GM20000 (cell line): ENCODE data around the gene KIAA1328.

Experiments used
- DNase-seq: peaks from one replicate; pipeline ENCODE4 v3.0.0; 2012; ENCODE audit warnings: low spot score
- CTCF ChIP-seq: IDR thresholded peaks from 2 replicates; pipeline ENCODE4 v1.5.1; 2012; ENCODE audit warnings: mild to moderate bottlenecking, control low read depth; ENCODE audit errors: extremely low read depth, missing control alignments

The KIAA1328 gene

GRCh38 chr18:37252854-37253393, 424.0 kb downstream of the KIAA1328 start:
- no peak for DNase-seq
- TF ChIP-seq CTCF = no peak

GRCh38 chr18:37253394-37254235, 424.7 kb downstream of the KIAA1328 start:
- TF ChIP-seq CTCF = no peak
- DNase-seq = peak; percentile 72

- no peak for DNase-seq
- TF ChIP-seq CTCF = no peak
Observed at GRCh38 chr18:37254236-37254754, 425.4 kb downstream of the KIAA1328 start.

- TF ChIP-seq CTCF = no peak
- DNase-seq = no peak
Observed at GRCh38 chr18:37254973-37255372, 426.0 kb downstream of the KIAA1328 start.

GRCh38 chr18:37258131-37258530, 429.2 kb downstream of the KIAA1328 start:
- TF ChIP-seq CTCF = no peak
- DNase-seq = no peak

GRCh38 chr18:37258819-37259218, 429.9 kb downstream of the KIAA1328 start:
- no peak for TF ChIP-seq CTCF
- DNase-seq = no peak

GRCh38 chr18:37259711-37260110, 430.8 kb downstream of the KIAA1328 start:
- no peak for TF ChIP-seq CTCF
- DNase-seq = no peak
